Stimulated activated naive B cell treated with anti-CD40 and anti-IgM and Interleukin-4, amounts not matched to agents 10 μg/mL and 1 μg/mL and 100 μg/mL, for 72 hours (primary cell): ENCODE data around the gene SPEM3.

Source experiments
- ATAC-seq, 2 donors: fragments of 150-1000 bp; cut with Tn5 transposase; replicated peaks; 2 replicates each; pipeline ENCODE4 v1.10.0; 2021; ENCODE audit warnings: moderate library complexity in 1 of 2
- DNase-seq: peaks from one replicate; pipeline ENCODE4 v3.0.0; 2021
- H3K27ac Mint-ChIP-seq: one replicate; pipeline ENCODE4 v1.8.0; 2022; ENCODE audit warnings: mild to moderate bottlenecking, mixed read lengths
- H3K27me3 Mint-ChIP-seq, 2 donors: one replicate each; pipeline ENCODE4 v1.8.0; 2022; ENCODE audit warnings: mixed read lengths in 2 of 2
- H3K36me3 Mint-ChIP-seq, 2 donors: one replicate each; pipeline ENCODE4 v1.8.0; 2022; ENCODE audit warnings: mixed read lengths in 2 of 2, mild to moderate bottlenecking in 1 of 2
- H3K4me1 Mint-ChIP-seq, 2 donors: one replicate each; pipeline ENCODE4 v1.8.0; 2022; ENCODE audit warnings: mixed read lengths in 2 of 2, mild to moderate bottlenecking in 1 of 2
- H3K4me3 Mint-ChIP-seq, 2 donors: one replicate each; pipeline ENCODE4 v1.8.0; 2022; ENCODE audit warnings: mild to moderate bottlenecking in 2 of 2, mixed read lengths in 2 of 2, moderate library complexity in 1 of 2
- H3K9me3 Mint-ChIP-seq, 2 donors: one replicate each; pipeline ENCODE4 v1.8.0; 2022; ENCODE audit warnings: mixed read lengths in 2 of 2, mild to moderate bottlenecking in 1 of 2

SPEM3 gene

DNA sequence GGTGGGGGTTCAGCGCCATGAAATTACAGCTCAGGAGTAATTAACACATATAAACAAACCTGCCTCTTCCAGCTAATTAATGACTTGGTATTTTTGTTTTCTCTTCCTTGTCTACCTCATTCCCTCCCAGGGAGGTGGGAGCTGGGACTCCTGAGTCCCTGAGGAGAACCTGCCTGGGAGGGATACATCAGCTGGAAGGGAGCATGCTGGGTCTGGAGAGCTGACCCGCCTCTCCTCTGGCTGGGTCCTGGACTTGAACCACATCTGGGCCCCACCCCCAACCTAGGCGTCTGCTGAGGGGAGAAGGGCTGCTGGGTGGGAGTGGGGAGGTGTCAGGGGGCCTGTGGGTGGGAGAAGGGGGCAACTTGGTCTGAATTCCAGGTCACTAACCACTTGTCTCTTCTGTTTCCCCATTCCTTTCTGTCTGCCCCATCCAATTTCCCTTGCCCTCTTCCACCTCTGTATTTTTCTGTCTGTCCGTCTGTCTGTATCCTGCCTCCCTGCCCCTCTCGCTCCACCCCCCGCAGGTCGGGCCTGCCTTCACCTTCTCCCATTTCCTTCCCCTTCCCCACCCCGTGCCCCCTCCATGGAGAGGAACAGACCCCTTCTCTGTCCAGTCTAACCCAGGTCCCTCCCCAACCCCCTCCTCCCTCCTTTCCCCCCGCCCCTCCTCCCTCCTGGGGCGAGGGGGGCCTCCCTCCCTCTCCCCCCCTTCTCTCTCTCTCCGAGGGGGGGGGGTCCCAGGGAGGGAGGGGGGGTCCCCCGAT is 21.0 kb upstream of the SPEM3 start, which contains the start of gene NLGN2:
TSS of gene NLGN2 (plus strand) at position 361 of the 767 bp plus-strand sequence. CDS start 411 bp downstream, outside the sequence.
- H3K4me3 Mint-ChIP-seq: peak within 1 kb of the TSS in 1 of 2 donors; percentile 39
- peaks cover 25 to 41% of the 10 kb centered on the region in 2 donors for H3K27me3 Mint-ChIP-seq
- DNase-seq (no peak), ATAC-seq (no peak)
- H3K9me3 Mint-ChIP-seq: no peaks in the 10 kb centered on the region
- H3K27ac Mint-ChIP-seq: no peak within 1 kb of the TSS
- H3K4me1 Mint-ChIP-seq: peaks cover 12 to 21% of the 10 kb centered on the region in 2 donors
- H3K36me3 Mint-ChIP-seq: no peaks in the 10 kb centered on the region

DNA sequence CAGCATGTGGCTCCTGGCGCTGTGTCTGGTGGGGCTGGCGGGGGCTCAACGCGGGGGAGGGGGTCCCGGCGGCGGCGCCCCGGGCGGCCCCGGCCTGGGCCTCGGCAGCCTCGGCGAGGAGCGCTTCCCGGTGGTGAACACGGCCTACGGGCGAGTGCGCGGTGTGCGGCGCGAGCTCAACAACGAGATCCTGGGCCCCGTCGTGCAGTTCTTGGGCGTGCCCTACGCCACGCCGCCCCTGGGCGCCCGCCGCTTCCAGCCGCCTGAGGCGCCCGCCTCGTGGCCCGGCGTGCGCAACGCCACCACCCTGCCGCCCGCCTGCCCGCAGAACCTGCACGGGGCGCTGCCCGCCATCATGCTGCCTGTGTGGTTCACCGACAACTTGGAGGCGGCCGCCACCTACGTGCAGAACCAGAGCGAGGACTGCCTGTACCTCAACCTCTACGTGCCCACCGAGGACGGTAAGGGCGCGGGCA is 20.4 kb upstream of the SPEM3 start:
- Mint-ChIP-seq H3K9me3 (no peaks in the 10 kb centered on the region), H3K27me3 (peaks cover 25 to 41% of the 10 kb centered on the region in 2 donors), H3K4me3 (no peak overlapping the region), H3K27ac (no peak overlapping the region), H3K36me3 (no peaks in the 10 kb centered on the region), H3K4me1 (peaks cover 8 to 15% of the 10 kb centered on the region in 2 donors)
- ATAC-seq (no peak), DNase-seq (no peak)

DNA sequence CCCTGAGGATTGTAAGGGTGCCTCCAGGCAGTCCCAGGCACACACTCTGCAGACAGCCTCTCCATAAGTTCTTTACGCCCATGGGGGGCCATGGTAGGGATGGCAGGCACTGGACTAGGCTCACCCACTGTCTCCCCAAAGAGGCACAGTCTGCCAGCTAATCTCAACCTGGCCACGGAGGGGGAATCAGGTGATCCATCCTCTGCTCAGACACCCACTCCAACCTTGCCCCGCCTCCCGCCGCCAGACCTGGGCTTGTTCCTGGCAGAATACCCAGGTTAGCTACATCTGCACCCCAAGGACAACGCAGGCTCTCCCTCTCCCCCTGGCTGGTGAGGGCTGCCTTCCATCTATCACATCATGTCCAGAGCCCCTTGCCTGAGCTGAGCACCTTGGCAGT is 19.8 kb upstream of the SPEM3 start:
- Mint-ChIP-seq H3K9me3 (no peaks in the 10 kb centered on the region), H3K36me3 (no peaks in the 10 kb centered on the region), H3K4me1 (peaks cover 8 to 14% of the 10 kb centered on the region in 2 donors), H3K27ac (no peak overlapping the region), H3K27me3 (peaks cover 25 to 41% of the 10 kb centered on the region in 2 donors), H3K4me3 (no peak overlapping the region)
- ATAC-seq (no peak), DNase-seq (no peak)

DNA sequence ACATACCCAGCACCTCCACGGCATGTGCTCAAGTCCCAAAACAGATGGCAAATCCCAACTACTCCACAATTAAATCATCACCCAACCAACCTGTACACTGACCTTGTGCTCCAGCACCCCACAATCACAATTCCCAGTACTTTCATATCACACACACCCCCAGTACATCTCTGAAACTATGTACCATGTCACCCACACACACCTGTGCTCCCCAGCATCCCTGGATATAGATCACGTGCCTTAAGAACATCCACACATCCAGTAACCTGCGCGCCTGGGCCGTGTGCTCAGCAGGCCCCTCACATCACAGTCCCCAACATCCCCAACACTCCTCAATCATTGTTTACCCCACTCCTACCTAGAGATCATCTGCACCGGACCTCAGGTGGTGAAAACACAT is 18.9 kb upstream of the SPEM3 start:
- DNase-seq: no peak
- Mint-ChIP-seq H3K4me3 (no peak overlapping the region), H3K27ac (no peak overlapping the region), H3K9me3 (no peaks in the 10 kb centered on the region), H3K36me3 (no peaks in the 10 kb centered on the region), H3K4me1 (peaks cover 8 to 14% of the 10 kb centered on the region in 2 donors), H3K27me3 (peaks cover 25 to 41% of the 10 kb centered on the region in 2 donors)
- ATAC-seq: no peak

DNA sequence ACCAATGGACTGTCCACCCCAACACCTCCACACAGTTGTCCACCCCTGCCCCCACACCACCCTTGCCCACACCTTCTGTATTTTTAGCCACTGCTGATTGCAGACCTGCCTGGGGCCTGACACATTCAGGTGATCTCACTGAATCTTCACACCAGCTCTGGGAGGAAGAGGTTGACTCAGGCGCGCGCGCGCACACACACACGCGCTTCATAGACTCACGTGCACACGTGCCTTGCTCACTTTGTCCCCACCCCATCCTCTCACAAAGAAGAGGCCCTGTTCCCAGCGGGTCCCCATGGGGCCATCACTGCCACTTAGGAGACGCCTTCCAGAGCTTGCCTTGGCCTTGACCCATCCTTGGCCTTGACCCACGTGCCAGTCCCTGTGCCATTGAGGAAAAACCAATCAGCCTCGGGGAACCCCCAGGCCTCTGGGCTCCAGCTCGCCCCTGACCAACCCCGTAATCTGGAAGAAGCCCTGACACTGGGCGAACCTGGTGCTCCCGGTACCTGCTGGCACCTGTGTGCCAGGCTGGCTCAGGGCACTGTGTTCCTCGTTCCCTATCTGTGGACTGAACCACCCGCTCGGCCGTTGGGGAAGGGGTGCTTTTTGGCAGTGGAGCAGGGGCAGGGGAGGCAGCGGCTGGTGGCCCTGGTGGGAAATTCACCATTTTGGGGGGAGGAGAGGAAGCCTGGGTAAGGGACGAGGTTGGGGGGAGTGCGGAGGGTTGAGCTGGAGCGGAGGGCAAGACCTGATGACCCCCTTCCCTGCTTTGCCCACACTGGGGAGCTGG is 17.8 kb upstream of the SPEM3 start:
- DNase-seq (no peak), ATAC-seq (no peak)
- Mint-ChIP-seq H3K4me3 (no peak overlapping the region), H3K9me3 (no peaks in the 10 kb centered on the region), H3K36me3 (no peaks in the 10 kb centered on the region), H3K4me1 (peaks cover 4% of the 10 kb centered on the region in 2 donors), H3K27ac (no peak overlapping the region), H3K27me3 (peaks cover 20 to 35% of the 10 kb centered on the region in 2 donors)

DNA sequence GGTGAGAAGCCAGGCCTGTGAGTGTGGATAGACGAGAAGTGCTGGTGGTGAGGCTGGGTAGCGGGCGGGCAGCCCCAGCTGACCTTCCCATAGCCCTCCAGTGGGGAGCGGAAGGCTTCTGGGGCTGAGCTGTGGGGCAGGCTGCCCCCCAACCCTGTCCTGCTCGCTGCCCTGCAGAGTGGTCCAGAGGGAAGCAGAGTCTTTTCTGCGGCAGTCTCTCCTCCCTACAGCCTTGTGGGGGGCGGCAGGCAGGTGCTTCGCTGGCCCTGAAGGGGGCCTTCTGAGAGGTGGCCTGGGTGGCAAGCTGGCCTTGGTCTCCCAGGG is 17.3 kb upstream of the SPEM3 start:
- no peak for DNase-seq
- H3K27ac Mint-ChIP-seq: no peak overlapping the region
- no peak for ATAC-seq
- peaks cover 16 to 30% of the 10 kb centered on the region in 2 donors for H3K27me3 Mint-ChIP-seq
- no peak overlapping the region for H3K4me3 Mint-ChIP-seq
- peaks cover 0 to 2% of the 10 kb centered on the region in 2 donors for H3K4me1 Mint-ChIP-seq
- no peaks in the 10 kb centered on the region for H3K36me3 Mint-ChIP-seq
- no peaks in the 10 kb centered on the region for H3K9me3 Mint-ChIP-seq

DNA sequence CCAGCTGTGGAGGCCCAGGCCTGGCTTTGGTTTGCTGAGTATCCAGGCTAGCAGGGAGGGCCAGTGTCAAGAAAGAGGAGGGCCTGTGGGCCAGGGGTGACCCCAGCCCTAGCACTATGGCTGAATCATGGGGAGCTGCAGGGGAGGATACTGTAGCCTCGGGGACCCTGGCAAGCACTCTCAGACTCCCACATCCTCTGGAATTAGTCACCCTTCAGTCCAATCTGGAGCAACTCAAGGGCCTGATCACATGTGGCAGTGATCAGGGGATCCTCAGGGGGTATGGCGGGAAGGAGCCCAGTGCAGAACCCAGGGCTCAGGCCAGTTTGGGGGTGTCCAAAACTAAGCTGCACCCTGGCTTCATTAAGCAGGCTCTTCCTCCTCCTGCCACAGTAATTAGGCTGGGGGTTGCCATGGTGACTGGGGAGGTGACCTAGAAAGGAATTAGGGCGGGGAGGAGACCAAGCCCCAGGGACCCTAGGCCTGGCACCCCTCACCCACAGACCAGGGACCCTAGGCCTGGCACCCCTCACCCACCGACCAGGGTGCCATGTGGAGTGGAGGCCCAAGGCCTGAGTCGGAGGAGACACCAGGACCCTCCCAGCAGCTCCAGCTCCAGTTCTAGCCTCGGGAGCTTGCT is 15.2 kb upstream of the SPEM3 start:
- ATAC-seq: peak in 1 of 2 donors; percentile 14
- Mint-ChIP-seq H3K36me3 (no peaks in the 10 kb centered on the region), H3K27me3 (peaks cover 10 to 18% of the 10 kb centered on the region in 2 donors), H3K9me3 (no peaks in the 10 kb centered on the region), H3K27ac (no peak overlapping the region), H3K4me1 (no peaks in the 10 kb centered on the region), H3K4me3 (no peak overlapping the region)
- DNase-seq: no peak

DNA sequence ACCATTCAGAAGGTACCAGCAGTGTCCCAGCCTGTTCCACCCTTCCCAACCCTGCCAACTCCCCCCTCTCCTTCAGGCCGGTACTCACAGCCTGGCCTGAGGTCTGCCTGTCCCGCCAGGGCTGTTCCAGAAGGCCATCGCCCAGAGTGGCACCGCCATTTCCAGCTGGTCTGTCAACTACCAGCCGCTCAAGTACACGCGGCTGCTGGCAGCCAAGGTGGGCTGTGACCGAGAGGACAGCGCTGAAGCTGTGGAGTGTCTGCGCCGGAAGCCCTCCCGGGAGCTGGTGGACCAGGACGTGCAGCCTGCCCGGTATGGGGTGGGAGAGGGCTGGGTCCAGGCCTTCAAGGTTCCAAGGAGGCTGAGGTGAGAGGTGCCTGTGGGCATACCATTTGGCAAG is 13.8 kb upstream of the SPEM3 start:
- Mint-ChIP-seq H3K36me3 (no peaks in the 10 kb centered on the region), H3K27ac (no peak overlapping the region), H3K27me3 (peaks cover 1 to 16% of the 10 kb centered on the region in 2 donors), H3K9me3 (no peaks in the 10 kb centered on the region), H3K4me1 (no peaks in the 10 kb centered on the region), H3K4me3 (no peak overlapping the region)
- no peak for ATAC-seq
- DNase-seq: no peak

DNA sequence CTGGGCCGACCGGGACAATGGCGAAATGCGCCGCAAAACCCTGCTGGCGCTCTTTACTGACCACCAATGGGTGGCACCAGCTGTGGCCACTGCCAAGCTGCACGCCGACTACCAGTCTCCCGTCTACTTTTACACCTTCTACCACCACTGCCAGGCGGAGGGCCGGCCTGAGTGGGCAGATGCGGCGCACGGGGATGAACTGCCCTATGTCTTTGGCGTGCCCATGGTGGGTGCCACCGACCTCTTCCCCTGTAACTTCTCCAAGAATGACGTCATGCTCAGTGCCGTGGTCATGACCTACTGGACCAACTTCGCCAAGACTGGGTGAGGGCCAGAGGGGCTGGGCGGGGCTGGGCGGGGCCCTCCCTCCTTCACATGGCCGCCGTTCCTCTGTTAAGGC is 12.9 kb upstream of the SPEM3 start:
- peaks cover 0 to 11% of the 10 kb centered on the region in 2 donors for H3K27me3 Mint-ChIP-seq
- no peaks in the 10 kb centered on the region for H3K9me3 Mint-ChIP-seq

DNA sequence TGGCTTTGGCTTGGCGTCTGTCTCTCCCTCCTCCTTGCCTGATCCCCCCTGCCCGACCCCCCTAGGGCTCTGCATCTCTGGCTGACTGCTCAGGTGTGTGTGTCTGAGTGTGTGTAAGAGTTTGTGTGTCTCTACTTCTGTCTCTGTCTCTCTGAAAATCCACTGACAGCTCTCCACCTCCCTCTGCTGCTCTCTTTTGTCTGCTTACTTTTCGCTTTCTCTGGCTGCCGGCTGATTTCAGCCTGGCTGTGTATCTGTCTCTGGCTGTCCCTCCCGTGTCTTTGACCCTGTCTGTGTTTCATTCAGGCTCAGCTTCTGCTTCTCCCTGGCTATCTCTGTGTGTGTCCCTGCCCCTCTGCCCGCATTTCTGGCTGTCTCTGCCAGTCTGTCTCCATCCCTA is 12.3 kb upstream of the SPEM3 start:
- H3K4me1 Mint-ChIP-seq: no peaks in the 10 kb centered on the region
- no peak overlapping the region for H3K4me3 Mint-ChIP-seq
- no peak overlapping the region for H3K27ac Mint-ChIP-seq
- DNase-seq (no peak), ATAC-seq (no peak)
- no peaks in the 10 kb centered on the region for H3K36me3 Mint-ChIP-seq
- H3K27me3 Mint-ChIP-seq: peaks cover 0 to 11% of the 10 kb centered on the region in 2 donors
- no peaks in the 10 kb centered on the region for H3K9me3 Mint-ChIP-seq

More for the DNA sequence above, 12.9 kb upstream of the SPEM3 start:
- Mint-ChIP-seq H3K4me3 (no peak overlapping the region), H3K4me1 (no peaks in the 10 kb centered on the region), H3K36me3 (no peaks in the 10 kb centered on the region), H3K27ac (no peak overlapping the region)
- ATAC-seq (no peak), DNase-seq (no peak)

DNA sequence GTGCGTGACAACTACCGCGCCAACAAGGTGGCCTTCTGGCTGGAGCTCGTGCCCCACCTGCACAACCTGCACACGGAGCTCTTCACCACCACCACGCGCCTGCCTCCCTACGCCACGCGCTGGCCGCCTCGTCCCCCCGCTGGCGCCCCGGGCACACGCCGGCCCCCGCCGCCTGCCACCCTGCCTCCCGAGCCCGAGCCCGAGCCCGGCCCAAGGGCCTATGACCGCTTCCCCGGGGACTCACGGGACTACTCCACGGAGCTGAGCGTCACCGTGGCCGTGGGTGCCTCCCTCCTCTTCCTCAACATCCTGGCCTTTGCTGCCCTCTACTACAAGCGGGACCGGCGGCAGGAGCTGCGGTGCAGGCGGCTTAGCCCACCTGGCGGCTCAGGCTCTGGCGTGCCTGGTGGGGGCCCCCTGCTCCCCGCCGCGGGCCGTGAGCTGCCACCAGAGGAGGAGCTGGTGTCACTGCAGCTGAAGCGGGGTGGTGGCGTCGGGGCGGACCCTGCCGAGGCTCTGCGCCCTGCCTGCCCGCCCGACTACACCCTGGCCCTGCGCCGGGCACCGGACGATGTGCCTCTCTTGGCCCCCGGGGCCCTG is 11.5 kb upstream of the SPEM3 start:
- H3K4me1 Mint-ChIP-seq: no peaks in the 10 kb centered on the region
- H3K27ac Mint-ChIP-seq: no peak overlapping the region
- no peaks in the 10 kb centered on the region for H3K36me3 Mint-ChIP-seq
- no peaks in the 10 kb centered on the region for H3K9me3 Mint-ChIP-seq
- H3K27me3 Mint-ChIP-seq: peaks cover 0 to 11% of the 10 kb centered on the region in 2 donors
- DNase-seq: no peak
- no peak for ATAC-seq
- H3K4me3 Mint-ChIP-seq: no peak overlapping the region

DNA sequence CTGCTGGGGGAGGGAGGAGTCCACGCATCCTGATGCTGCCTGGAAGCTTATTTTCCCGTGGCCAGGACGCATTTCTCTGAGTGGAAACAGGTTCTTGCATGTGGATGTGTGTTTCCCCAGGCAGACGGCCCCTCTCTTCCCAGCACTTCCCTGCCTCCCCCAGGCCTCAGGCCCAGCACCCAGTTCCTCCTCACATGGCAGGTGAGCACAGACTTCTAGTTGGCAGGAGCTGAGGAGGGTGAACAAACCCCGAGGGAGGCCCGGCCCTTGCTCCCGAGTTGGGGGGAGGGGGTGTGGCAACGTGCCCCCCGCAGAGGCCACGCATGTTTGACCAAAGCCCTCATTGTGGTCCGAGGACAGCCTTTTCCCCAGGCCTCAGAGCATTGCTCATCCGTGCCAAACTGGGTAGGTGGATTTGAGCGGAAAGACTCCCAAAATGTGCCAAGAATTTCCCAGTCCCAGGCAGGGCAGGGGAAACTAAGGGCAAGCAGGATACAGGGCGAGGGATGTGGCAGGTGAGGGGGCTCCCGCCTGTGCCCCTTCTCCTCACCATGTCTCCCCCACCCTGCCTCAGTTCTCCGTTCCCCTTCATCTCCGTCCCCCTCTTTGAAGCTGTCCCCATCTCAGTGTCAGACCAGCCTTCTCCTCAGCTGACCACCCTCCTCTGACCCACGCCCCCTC is 10.0 kb upstream of the SPEM3 start:
- no peaks in the 10 kb centered on the region for H3K36me3 Mint-ChIP-seq
- no peak for ATAC-seq
- no peaks in the 10 kb centered on the region for H3K4me1 Mint-ChIP-seq

DNA sequence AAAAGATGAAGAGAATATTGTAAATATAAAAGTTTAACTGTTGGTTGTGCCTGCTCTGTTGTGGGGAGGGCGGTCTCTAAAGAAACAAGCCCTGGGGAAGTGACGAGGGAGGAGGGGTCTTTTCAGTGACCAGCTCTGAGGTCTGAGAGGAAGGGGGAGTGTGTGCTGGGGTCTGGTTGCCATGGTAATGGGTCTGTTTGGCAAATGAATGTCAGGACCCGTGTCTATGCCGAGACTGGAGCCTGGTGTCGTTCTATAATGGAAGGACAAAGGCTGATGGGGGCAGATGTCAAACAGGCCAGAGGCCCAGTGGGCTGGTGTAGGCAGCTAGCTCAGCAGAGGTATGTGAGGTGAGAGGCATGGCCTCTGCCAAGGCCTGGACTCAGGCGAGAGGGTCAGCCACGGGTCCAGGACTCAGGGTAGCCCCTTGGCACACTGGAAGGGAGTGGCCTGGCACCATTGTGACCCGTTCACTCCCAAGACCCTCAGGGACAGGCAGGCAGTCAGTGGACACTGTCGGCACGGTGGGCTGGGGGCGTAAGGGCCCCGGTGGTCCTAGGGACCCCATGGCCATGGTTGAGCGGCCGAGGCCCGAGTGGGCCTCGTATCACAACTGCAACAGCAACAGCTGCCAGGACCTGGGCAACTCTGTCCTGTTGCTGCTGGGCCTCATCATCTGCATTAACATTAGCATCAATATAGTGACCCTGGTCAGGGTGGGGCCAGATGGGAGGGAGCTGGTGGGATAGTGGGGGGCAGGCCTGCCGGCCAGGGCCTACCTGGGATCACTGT is 8.6 kb upstream of the SPEM3 start, which contains the start of gene SPEM1:
TSS of gene SPEM1 (plus strand) at position 506 of the 792 bp plus-strand sequence. CDS start at position 567, 61 bp downstream.
- no peak within 1 kb of the TSS for H3K27ac Mint-ChIP-seq
- H3K36me3 Mint-ChIP-seq: no peaks in the 10 kb centered on the region
- peaks cover 8 to 16% of the 10 kb centered on the region in 2 donors for H3K27me3 Mint-ChIP-seq
- ATAC-seq: no peak
- no peak within 1 kb of the TSS for H3K4me3 Mint-ChIP-seq
- no peaks in the 10 kb centered on the region for H3K9me3 Mint-ChIP-seq
- DNase-seq: no peak
- no peaks in the 10 kb centered on the region for H3K4me1 Mint-ChIP-seq

More for the DNA sequence above, 10.0 kb upstream of the SPEM3 start:
- Mint-ChIP-seq H3K27ac (no peak overlapping the region), H3K9me3 (no peaks in the 10 kb centered on the region), H3K4me3 (no peak overlapping the region), H3K27me3 (peaks cover 0 to 14% of the 10 kb centered on the region in 2 donors)
- DNase-seq: no peak
